ENCODE results near the gene PPP1R26. TPM values are rescaled to one million over a fixed set of nuclear protein-coding genes. Genes with fewer than 3 reads are reported as not detected.
"Not testable (repeated sequence)": the region's sequence is repeated elsewhere in the genome, so short reads cannot be mapped to it uniquely, and the experiment has no call there.

PPP1R26 gene
- total RNA-seq, 1 donor from 2014 or later, result 35.5 TPM

DNA sequence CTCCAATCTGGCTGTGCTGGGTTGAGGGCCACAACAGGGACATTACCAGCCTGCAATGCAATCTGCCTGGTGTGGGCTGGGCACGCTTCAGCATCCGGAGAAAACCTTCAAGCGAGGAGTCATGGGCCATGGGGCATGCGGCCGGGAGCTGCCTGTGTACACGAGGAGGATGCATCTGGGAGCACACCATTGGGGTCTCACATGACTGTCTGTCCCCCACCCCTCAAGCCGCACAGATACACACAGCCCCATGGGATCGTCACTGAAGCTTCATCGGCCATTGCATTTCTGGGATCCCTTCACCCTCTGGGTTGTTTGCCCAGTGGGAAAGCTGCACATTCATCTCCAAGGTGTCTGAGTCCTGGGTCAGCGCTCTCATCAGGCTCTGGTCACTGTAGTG lies 51.5 kb downstream of the PPP1R26 start:
- DNase-seq (ENCODE audit: low spot score in 2 of 2), result no peak
- no peak for FAIRE-seq

DNA sequence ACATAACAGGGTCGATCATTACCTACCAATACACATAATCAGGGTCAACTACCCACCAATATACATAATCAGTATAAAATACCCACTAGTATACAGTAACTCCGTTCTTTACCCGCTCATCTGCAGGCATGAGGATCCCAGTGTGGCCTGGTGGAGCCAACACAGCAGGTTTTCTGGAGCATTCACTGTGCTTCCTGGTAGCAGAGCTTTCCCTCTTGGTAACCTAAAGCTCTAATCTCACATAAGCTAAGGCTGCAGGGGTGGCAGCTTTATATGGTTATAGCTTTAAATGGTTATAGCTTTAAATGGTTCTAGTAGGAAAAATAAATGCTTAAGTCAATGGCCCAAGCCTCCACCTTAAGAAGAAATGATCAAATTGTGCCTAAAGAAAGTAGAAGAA lies 53.5 kb downstream of the PPP1R26 start:
- no peak for DNase-seq (ENCODE audit: low spot score in 2 of 2)
- FAIRE-seq, result no peak

DNA sequence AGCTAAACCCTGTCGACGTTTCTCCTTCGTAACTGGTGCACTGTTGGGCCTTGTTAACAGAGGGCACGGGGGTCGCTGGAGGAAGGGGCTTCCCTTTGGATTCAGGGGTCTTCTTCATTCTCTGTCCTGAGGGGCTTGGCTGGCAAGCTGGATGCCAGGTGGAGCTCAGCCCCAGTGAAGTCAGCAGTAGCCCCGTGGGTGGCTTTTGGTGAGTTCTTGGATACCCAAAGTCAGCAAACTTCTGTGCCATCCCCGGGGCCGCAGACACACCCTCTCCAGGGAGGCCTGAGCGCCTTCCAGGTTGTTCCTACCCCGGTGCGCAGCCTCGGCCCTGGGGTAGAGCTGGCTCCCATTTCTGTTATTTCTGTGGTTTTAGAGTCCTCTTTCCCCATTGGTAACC lies 54.1 kb downstream of the PPP1R26 start:
- FAIRE-seq (no peak), DNase-seq (ENCODE audit: low spot score in 2 of 2) (no peak)

DNA sequence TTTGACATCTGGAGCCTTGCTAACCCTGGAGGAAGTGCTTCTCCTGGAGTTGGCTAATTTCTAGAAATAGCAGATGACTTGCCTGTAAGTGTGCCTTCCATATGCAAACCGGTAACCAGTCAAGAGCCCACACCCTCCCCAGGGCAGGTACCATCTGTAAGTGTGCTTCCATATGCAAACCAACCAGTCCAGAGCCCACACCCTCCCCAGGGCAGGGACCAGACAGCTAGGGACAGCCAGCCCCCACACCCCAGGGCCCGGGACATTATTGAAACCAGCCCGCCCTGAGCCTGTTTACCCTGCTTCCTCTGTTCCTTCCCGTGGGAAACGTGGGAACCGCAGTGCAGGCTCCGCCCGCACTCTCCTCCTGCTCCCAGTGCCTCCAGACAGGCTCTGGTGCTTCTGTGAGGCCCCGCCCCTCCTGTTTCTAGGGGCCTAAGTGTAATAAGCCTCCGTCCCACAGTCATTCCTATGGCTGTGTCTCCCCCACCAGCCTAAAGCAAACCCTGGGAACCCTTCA lies 54.7 kb downstream of the PPP1R26 start:
- DNase-seq (ENCODE audit: low spot score in 2 of 2); FAIRE-seq: not testable (repeated sequence)

DNA sequence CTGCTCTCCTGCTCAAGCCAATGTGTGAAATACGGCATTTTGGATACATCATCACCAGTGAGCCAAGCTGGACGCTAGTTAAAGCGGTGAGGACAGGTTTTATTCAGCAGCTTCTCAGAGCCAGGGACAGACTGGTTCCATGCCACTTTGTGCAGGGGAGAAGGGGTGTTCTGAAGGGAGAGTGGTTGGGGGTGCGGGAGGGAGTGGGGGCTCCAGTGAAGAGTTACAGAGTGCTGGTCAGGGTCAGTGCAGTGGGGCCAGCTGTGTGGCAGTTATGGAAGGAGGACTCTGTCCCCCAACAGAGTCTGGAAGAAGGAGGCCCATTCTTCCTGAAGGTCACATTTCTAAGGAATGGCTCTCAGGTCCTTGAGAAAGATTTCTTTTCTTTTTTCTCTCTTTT lies 55.2 kb downstream of the PPP1R26 start:
- not testable (repeated sequence) for FAIRE-seq

DNA sequence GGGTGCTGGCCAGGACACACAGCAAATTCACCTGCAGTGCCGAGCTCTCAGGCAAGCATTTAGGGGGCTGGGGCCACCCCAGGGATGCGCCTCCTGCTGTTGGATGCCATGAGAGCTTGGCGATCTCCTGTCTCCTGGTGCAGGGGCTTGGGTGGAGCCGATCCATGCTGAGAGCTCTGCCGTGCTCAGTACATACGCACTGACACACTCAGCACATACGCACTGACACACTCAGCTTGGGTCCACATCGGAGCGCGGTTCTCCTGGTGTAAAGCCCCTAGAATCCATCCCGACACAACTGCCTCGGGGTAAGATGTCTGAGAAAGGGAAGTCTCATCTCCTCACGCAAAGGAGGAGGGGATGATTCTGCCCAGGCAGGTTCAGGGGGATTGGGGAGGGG lies 56.0 kb downstream of the PPP1R26 start:
- not testable (repeated sequence) for FAIRE-seq; DNase-seq (ENCODE audit: low spot score in 2 of 2)

More for the DNA sequence above, 55.2 kb downstream of the PPP1R26 start:
- DNase-seq (ENCODE audit: low spot score in 2 of 2), result not testable (repeated sequence)

DNA sequence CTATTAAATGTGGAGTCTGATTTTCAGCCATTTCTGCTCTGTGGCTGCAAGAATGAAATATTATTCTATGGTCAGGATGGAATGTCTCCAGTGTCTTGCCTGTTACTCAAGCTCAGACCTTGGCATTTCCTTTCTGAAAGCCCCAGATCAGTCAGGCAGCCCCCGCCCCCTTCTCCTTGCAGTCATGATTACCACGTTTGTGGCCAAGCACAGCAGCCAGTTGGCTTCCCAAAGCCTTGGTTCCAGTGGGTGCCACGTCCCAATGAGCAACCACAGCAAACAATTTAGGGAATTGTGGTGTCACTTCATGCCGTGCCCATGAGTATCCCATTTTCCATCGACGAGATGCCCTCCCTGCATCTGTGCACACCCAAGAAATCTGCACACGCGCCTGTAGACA lies 56.6 kb downstream of the PPP1R26 start:
- FAIRE-seq, result no peak

More for the DNA sequence above, 56.6 kb downstream of the PPP1R26 start:
- no peak for DNase-seq (ENCODE audit: low spot score in 2 of 2)

Other genes with a start within 250 kb of the PPP1R26 start
- gene MRPS2, start 20.9 kb downstream of the PPP1R26 start, total RNA-seq, result 13.9 TPM
- not detected for gene LCN1, start 41.7 kb downstream of the PPP1R26 start, total RNA-seq
- gene OBP2A, start 66.3 kb downstream of the PPP1R26 start, total RNA-seq, result not detected
- gene PAEP, start 82.0 kb downstream of the PPP1R26 start, total RNA-seq, result not detected
- not detected for gene GLT6D1, start 159.8 kb downstream of the PPP1R26 start, total RNA-seq
- gene LCN9, start 183.5 kb downstream of the PPP1R26 start, total RNA-seq, result not detected
- gene SOHLH1, start 219.7 kb downstream of the PPP1R26 start, total RNA-seq, result not detected
- gene KCNT1, start 222.4 kb downstream of the PPP1R26 start, total RNA-seq, result 3.7 TPM

Data from frontal cortex (tissue), 4 donors.